Stomach (tissue), 9 donors: ENCODE results near the gene CFAP97D1. TPM values are rescaled to one million over a fixed set of nuclear protein-coding genes. Genes with fewer than 3 reads are reported as not detected.

Experiments used
- DNase-seq, 2 donors: peaks; one replicate each; pipeline versions ENCODE4 v3.0.0 to v3.0.0-alpha.2; 2013 to 2019
- H3K27ac ChIP-seq, 5 donors: fragments of 200-600 bp in 4 of 5; sonication (generic) in 4 of 5; one replicate each; pipeline ENCODE4 v1.5.1; 2013 to 2019; ENCODE audit warnings: mild to moderate bottlenecking in 1 of 5, moderate library complexity in 1 of 5
- H3K27me3 ChIP-seq, 3 donors: fragments of 200-600 bp; sonication (generic); one replicate each; pipeline ENCODE4 v1.5.1; 2017 to 2019; ENCODE audit warnings: mixed run types in 1 of 3
- H3K36me3 ChIP-seq, 4 donors: fragments of 200-600 bp; sonication (generic); 1 replicate in 3 of 4; 2 replicates in 1 of 4; pipeline ENCODE4 v1.5.1; 2016 to 2019
- H3K4me1 ChIP-seq, 4 donors: fragments of 200-600 bp; sonication (generic); one replicate each; pipeline ENCODE4 v1.5.1; 2016 to 2019
- H3K4me3 ChIP-seq, 4 donors: fragments of 200-600 bp; sonication (generic) in 3 of 4; one replicate each; pipeline ENCODE4 v1.5.1; 2016 to 2019; ENCODE audit warnings: mild to moderate bottlenecking in 1 of 4
- H3K9me3 ChIP-seq, 4 donors: fragments of 200-600 bp; sonication (generic); one replicate each; pipeline ENCODE4 v1.5.1; 2016 to 2019
- EP300 ChIP-seq: sonication (generic); formaldehyde crosslinking; IDR thresholded peaks from one replicate; pipeline ENCODE4 v1.6.1; 2017; ENCODE audit warnings: antibody characterized with exemption
- POLR2A ChIP-seq, 4 donors: fragments of 450-650 bp; IDR thresholded peaks; one replicate each; pipeline ENCODE4 v1.6.1; 2016; ENCODE audit warnings: antibody characterized with exemption in 4 of 4, control low read depth in 2 of 4, mild to moderate bottlenecking in 1 of 4, moderate library complexity in 1 of 4
- POLR2AphosphoS5 ChIP-seq, 3 donors: sonication (generic); formaldehyde crosslinking; IDR thresholded peaks; one replicate each; pipeline ENCODE4 v1.6.1; 2016; ENCODE audit warnings: antibody characterized with exemption in 3 of 3
- WGBS, 5 donors: extraction: QIAGEN DNeasy Blood & Tissue Kit in 3 of 5; methylation state at CpG; one replicate each; pipeline versions ENCODE4 v1.1.5 to v1.1.7; 2013 to 2018; 5-methylcytosine and 5-hydroxymethylcytosine counted together
- intact Hi-C: fragments of 100-400 bp; cut with DNase I; formaldehyde crosslinking; loops from one replicate; pipeline ENCODE4 v1.15.1; 2023; ENCODE audit warnings: low total_unique reads
- polyA plus RNA-seq, 3 donors: library from polyadenylated mRNA; stranded (reverse); fragments of 200-250 nt; gene quantifications; one replicate each; pipeline ENCODE4 v1.2.3, GENCODE V29; 2013
- total RNA-seq, 5 donors: library from RNA; depleted of rRNA; stranded (reverse); fragments of >200 nt; gene quantifications; one replicate each; pipeline versions ENCODE4 v1.1.0 to v1.2.3, GENCODE V29; 2014 to 2016
- TF ChIP-seq, protein P1 (sequence below), 7 experiments: fragments of 450-650 bp in 4 of 7; fragments of 200-600 bp in 3 of 7; sonication (generic) in 3 of 7; IDR thresholded peaks; one replicate each; pipeline ENCODE4 v1.5.1; 2016 to 2019; ENCODE audit warnings: antibody characterized with exemption in 7 of 7, control low read depth in 2 of 7, mild to moderate bottlenecking in 1 of 7
- donor health status: healthy with polysubstance abuse.
- donor health status: Bipolar disorder and iron deficiency.
- donor health status: healthy.

Gene CFAP97D1
- total and polyA plus RNA-seq, 8 donors: not detected

- Histone ChIP-seq H3K27me3 (peaks cover 16 to 52% (median 30%) of the 10 kb centered on the region in 3 donors), H3K4me3 (no peak within 1 kb of the TSS), H3K4me1 (peaks cover 8 to 22% (median 10%) of the 10 kb centered on the region in 4 donors), H3K36me3 (no peaks in the 10 kb centered on the region), H3K9me3 (no peaks in the 10 kb centered on the region), H3K27ac (no peak within 1 kb of the TSS)
- no peak for DNase-seq
- intact Hi-C loops: loop anchor here (5.0 kb wide), 1 partner anchor 61 kb away; no protein-coding TSS in a partner anchor
- 73 to 83% (median 75%) methylated on average over 23 to 24 of the region's 24 CpGs for WGBS, 5 donors
- TF ChIP-seq POLR2AphosphoS5 (IDR thresholded peaks at IDR 0.05) (no peak), EP300 (no peak), POLR2A (IDR thresholded peaks at IDR 0.05) (no peak)
- TF ChIP-seq, protein P1, sequence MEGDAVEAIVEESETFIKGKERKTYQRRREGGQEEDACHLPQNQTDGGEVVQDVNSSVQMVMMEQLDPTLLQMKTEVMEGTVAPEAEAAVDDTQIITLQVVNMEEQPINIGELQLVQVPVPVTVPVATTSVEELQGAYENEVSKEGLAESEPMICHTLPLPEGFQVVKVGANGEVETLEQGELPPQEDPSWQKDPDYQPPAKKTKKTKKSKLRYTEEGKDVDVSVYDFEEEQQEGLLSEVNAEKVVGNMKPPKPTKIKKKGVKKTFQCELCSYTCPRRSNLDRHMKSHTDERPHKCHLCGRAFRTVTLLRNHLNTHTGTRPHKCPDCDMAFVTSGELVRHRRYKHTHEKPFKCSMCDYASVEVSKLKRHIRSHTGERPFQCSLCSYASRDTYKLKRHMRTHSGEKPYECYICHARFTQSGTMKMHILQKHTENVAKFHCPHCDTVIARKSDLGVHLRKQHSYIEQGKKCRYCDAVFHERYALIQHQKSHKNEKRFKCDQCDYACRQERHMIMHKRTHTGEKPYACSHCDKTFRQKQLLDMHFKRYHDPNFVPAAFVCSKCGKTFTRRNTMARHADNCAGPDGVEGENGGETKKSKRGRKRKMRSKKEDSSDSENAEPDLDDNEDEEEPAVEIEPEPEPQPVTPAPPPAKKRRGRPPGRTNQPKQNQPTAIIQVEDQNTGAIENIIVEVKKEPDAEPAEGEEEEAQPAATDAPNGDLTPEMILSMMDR (IDR thresholded peaks at IDR 0.05): no peak
Measured at GRCh38 chr17:43758497-43759174, 21.6 kb upstream of the CFAP97D1 start, which contains the start of gene SOST. Gene SOST, minus strand, starts transcription at chr17:43758791. Its CDS starts 50 bp downstream, at chr17:43758741.

DNA sequence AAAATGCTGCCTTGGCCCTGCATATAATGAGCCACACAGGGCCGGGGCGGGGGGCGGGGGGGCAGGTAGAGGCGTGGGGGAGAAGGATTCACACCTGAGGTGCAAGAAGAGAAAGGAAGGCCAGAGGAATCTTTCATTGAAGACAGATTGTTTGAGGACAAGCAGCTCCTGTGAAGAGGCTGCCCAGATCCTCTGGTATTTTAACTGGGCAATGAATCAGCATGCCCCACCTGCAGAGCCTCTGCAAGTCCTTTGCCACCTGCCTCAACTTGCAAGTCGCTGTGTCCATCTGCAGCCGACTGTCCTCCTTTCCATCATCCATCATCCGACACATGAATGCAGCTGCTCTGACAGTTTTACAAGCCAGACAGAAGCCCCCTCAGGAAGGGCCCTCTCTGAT is 20.4 kb upstream of the CFAP97D1 start:
- H3K27ac ChIP-seq: no peak overlapping the region
- intact Hi-C loops: loop anchor here (5.0 kb wide), 2 partner anchors 63 to 183 kb away; no protein-coding TSS in a partner anchor
- H3K4me3 ChIP-seq: no peak overlapping the region
- DNase-seq: no peak
- 63 to 72% (median 70%) methylated on average over 7 of the region's 7 CpGs for WGBS, 5 donors
- H3K9me3 ChIP-seq: no peaks in the 10 kb centered on the region
- no peak for TF ChIP-seq POLR2AphosphoS5 (IDR thresholded peaks at IDR 0.05)
- TF ChIP-seq, protein P1 (IDR thresholded peaks at IDR 0.05): no peak
- no peak for TF ChIP-seq POLR2A (IDR thresholded peaks at IDR 0.05)
- TF ChIP-seq EP300: no peak
- peaks cover 16 to 42% (median 27%) of the 10 kb centered on the region in 3 donors for H3K27me3 ChIP-seq
- peaks cover 8 to 24% (median 9%) of the 10 kb centered on the region in 4 donors for H3K4me1 ChIP-seq
- H3K36me3 ChIP-seq: peaks cover 0 to under 1% (median 0%) of the 10 kb centered on the region in 4 donors

- TF ChIP-seq POLR2AphosphoS5 (IDR thresholded peaks at IDR 0.05) (peak in 2 of 3 donors; percentile 53 to 66), EP300 (no peak), POLR2A (IDR thresholded peaks at IDR 0.05) (no peak)
- TF ChIP-seq, protein P1 (IDR thresholded peaks at IDR 0.05): peak in 5 of 7 experiments; percentile 86 to 100 (median 96)
- H3K27me3 ChIP-seq: peaks cover 11 to 37% (median 22%) of the 10 kb centered on the region in 3 donors
- DNase-seq: peak; percentile 96 to 97
- intact Hi-C loops: loop anchor here (5.0 kb wide), 1 partner anchor 183 kb away; no protein-coding TSS in a partner anchor
- peaks cover 0 to 4% (median 2%) of the 10 kb centered on the region in 4 donors for H3K36me3 ChIP-seq
- no peak overlapping the region for H3K4me3 ChIP-seq
- 5 to 9% (median 7%) methylated on average over 10 of the region's 10 CpGs for WGBS, 5 donors
- H3K9me3 ChIP-seq: no peaks in the 10 kb centered on the region
- peaks cover 3 to 19% (median 4%) of the 10 kb centered on the region in 4 donors for H3K4me1 ChIP-seq
- H3K27ac ChIP-seq: no peak overlapping the region
Measured at GRCh38 chr17:43760254-43760852, 19.9 kb upstream of the CFAP97D1 start.

DNA sequence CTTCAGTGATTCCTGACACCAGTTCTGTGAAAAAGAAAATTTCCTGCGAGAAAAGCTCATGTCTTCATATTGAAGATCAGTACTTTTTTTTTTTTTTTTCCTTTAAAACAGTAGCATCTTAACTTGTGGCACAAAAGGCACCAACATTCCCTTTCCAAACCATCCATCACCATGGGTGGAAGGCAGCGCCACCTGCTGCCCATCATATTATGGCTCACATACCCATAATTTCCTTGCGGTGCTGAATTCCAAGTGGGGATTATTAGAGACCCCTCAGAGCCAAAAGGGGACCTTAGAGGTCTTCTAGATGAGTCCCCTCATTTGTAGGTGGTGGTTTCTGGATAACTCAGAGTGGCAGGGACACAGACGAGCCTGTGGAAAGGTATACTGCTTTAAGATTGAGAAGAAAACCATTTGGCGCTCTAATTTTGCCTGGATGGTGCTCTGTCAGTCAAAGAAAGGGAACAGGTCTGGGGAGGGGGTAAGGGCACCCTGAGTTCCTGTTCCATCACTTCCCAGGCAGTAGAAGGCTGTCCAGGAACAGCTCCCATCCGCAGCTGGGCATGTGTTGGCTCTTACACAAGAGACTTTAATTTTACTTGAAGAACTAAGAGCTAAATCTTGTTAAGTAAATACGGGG is 13.7 kb upstream of the CFAP97D1 start:
- no peak overlapping the region for H3K4me3 ChIP-seq
- H3K4me1 ChIP-seq: peaks cover 10 to 41% (median 27%) of the 10 kb centered on the region in 4 donors
- 44 to 57% (median 49%) methylated on average over 7 of the region's 7 CpGs for WGBS, 5 donors
- peak in 1 of 3 donors; percentile 28 for TF ChIP-seq POLR2AphosphoS5 (IDR thresholded peaks at IDR 0.05)
- TF ChIP-seq POLR2A (IDR thresholded peaks at IDR 0.05): no peak
- no peak for TF ChIP-seq EP300
- TF ChIP-seq, protein P1 (IDR thresholded peaks at IDR 0.05): peak in 5 of 7 experiments; percentile 35 to 86 (median 69)
- intact Hi-C loops: no loop called here
- no peaks in the 10 kb centered on the region for H3K9me3 ChIP-seq
- no peaks in the 10 kb centered on the region for H3K27me3 ChIP-seq
- H3K27ac ChIP-seq: peak overlapping the region in 3 of 5 donors; percentile 25 to 42 (median 25)
- peaks cover 20 to 51% (median 48%) of the 10 kb centered on the region in 4 donors for H3K36me3 ChIP-seq
- DNase-seq: peak; percentile 71 to 75
